Measurements from ENCODE around the gene CMTM7. TPM values are rescaled to one million over a fixed set of nuclear protein-coding genes. Genes with fewer than 3 reads are reported as not detected.

Gene CMTM7
- total and polyA plus RNA-seq, 2 of the 8 experiments (the other 6 are each of a cell fraction or from before 2014, with no cell fraction given) = 33.3 to 65.8 TPM

DNA sequence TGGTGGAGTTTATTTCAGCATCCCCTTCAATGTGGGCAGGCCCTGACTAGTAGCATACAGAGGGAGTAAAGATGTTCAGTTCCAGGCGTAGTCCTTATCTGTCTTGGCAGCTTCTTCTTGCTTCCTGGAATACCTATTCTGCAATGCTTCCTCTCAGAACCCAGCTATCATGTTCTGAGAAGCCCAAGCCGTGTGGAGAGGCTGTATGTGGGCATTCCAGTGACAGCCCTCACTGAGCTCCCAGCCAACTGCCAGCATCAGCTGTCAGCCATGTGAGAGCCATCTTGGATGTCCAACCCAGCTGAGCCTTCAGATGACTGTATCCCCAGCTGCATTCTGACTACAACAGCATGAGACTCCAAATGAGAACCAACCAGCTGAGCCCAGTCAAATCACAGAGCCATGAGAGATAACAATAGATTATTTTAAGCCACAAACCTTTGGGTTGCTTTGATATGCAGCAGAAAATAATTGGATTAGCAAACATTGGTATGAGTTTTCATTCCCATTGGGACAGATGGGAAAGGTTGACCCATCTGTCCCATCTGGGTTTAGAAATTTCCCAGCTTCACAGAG, 8.4 kb upstream of the CMTM7 start (continued):
- TF ChIP-seq CBX8 (IDR thresholded peaks at IDR 0.05; ENCODE audit: borderline replicate concordance, low read depth, low read length) = no peak
